Smooth muscle cell of the pulmonary artery (primary cell): ENCODE data around the gene SSX5. TPM values are rescaled to one million over a fixed set of nuclear protein-coding genes. Genes with fewer than 3 reads are reported as not detected.

Experiments used
- total RNA-seq: library from RNA; depleted of rRNA; stranded (reverse); fragments of >200 nt; gene quantifications from 2 replicates; pipeline ENCODE4 v1.2.3, GENCODE V29; 2014

The SSX5 gene
- total RNA-seq: not detected in 2 replicates

GRCh38 chrX:48196745-48197201 is at the start of gene SSX5:
Gene SSX5, minus strand, starts transcription at chrX:48196795. Its CDS starts 1,437 bp downstream, at chrX:48195358.

Other genes starting within 250 kb of the SSX5 start
- gene ZNF182, start 192.8 kb downstream of the SSX5 start, total RNA-seq: 2.8 and 3.1 TPM in 2 replicates
- not detected in 2 replicates for gene SPACA5, start 189.8 kb downstream of the SSX5 start, total RNA-seq
- 1.2 and 2.9 TPM in 2 replicates for gene ZNF630, start 125.2 kb downstream of the SSX5 start, total RNA-seq
- not detected in 2 replicates for gene SPACA5B, start 66.2 kb downstream of the SSX5 start, total RNA-seq
- gene SSX1, start 58.6 kb upstream of the SSX5 start, total RNA-seq: not detected in 2 replicates
- not detected in 2 replicates for gene SSX3, start 159.9 kb upstream of the SSX5 start, total RNA-seq
- not detected in 2 replicates for gene SSX4, start 186.7 kb upstream of the SSX5 start, total RNA-seq
- not detected in 2 replicates for gene SSX4B, start 215.2 kb upstream of the SSX5 start, total RNA-seq